HTR-8/SVneo (cell line): ENCODE data around the gene UPK2.
"Not testable (repeated sequence)": the region's sequence is repeated elsewhere in the genome, so short reads cannot be mapped to it uniquely, and the experiment has no call there.

Experiments used
- DNase-seq: peaks from one replicate; pipeline ENCODE4 v3.0.0; 2011; ENCODE audit warnings: low spot score, mixed read lengths; ENCODE audit not compliant: insufficient read length
- FAIRE-seq: peaks from 2 replicates; lab custom pipeline; 2011; peaks lifted over from hg19 to GRCh38; lab: Jason Lieb, UNC

The UPK2 gene

GRCh38 chr11:118931571-118931970 lies 24.5 kb upstream of the UPK2 start:
- FAIRE-seq: no peak
- no peak for DNase-seq

DNA sequence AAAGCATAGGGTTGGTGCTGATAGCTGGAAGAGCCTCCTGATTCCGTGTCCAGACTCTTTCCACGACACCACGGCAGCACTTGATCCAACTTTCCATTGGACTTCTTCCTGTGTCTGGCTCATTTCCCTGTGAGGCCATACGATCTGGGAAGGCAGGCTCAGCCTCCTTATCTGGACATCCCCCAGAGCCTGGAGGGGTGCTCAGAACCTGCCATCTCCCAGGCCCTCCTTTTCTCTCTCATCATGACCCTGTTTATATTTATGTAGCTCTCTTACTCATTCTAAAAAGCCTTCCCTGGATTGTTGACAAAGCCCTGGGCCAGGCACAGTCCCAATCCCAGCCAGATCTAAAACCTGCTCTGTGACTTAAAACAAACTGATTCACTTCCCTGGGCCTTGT lies 22.6 kb upstream of the UPK2 start:
- no peak for DNase-seq
- FAIRE-seq: no peak

GRCh38 chr11:118935376-118935775 lies 20.7 kb upstream of the UPK2 start:
- DNase-seq (no peak), FAIRE-seq (no peak)

- DNase-seq (no peak), FAIRE-seq (peak; percentile 85)
Observed at GRCh38 chr11:118938491-118939403, 17.4 kb upstream of the UPK2 start.

GRCh38 chr11:118939404-118939915 lies 16.6 kb upstream of the UPK2 start:
- DNase-seq (no peak), FAIRE-seq (no peak)

DNA sequence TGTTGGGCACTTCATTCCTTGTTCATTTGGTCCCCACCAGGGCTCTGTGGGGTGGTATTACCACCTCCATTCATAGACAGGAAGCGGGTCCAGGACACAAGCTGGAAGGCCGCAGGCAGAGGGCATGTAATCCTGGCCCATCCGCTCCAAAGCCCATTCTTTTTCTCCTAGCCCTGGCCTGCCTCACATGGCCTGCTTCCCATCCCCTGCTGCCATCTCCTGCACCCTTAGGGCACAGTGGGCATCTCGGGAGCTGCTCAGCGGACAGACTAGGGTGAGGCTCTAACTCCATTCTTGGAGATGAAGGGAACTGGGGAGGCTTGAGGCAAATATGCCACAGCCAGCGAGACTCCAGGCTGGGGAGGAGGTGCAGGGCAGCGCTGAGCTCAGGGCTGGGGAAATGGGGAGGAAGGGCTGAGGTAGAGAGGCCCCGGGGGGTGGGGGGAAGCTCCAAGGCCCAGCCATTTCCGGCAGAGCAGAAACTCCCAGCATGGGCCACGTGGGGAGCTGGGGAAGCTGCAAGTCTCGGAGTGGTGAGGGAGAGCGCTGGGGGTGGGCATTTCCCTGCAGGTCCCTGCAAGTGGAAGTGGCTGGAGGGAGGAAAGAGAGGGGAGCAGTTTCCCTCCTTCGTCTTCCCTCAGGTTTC lies 16.0 kb upstream of the UPK2 start:
- DNase-seq (no peak), FAIRE-seq (no peak)

- DNase-seq: no peak
- no peak for FAIRE-seq
Observed at GRCh38 chr11:118947091-118947490, 9.0 kb upstream of the UPK2 start.

- no peak for DNase-seq
- no peak for FAIRE-seq
Observed at GRCh38 chr11:118948000-118948399, 8.1 kb upstream of the UPK2 start.

DNA sequence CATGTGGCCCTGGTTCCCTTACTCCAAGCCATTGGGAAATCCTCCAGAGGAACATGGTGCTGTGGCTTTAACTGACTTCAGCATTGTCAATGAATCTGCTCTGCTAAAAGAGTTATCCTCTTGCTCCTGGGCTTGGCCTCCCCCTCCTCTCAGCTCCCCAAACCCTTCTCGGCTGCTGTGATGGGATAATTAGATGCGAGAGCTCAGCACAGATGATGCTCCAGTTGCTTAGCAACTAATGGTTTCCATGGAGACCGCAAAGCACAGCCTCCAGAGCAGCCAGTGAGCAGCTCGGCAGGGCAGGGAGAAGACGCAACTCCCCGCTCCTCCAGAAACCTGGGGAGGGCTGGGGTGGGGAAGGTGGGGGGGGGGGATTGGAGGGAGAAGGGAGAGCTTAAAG lies 2.8 kb upstream of the UPK2 start:
- FAIRE-seq: no peak
- no peak for DNase-seq

- not testable (repeated sequence) for DNase-seq, FAIRE-seq
Observed at GRCh38 chr11:118953976-118954375, 2.1 kb upstream of the UPK2 start.

DNA sequence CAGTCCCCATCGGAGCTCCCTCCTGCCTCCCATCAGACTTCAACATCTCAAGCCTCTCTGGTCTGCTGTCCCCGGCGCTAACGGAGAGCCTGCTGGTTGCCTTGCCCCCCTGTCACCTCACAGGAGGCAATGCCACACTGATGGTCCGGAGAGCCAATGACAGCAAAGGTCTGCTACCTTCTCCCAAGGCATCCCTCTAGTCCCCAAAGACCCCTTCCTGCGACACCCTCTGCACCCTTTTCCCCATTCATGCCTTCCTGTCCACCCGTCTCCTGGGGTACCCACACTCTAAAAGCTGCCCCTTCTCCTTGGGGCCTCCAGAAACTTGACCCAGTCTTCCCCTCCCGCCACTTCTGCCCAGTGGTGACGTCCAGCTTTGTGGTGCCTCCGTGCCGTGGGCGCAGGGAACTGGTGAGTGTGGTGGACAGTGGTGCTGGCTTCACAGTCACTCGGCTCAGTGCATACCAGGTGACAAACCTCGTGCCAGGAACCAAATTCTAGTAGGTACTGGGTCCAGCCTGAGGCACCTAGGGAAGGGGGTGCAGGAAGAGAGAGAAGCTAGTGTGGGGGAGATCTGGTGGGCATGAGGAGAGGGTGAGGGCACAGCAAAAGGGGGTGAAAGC lies 860 bp downstream of the UPK2 start:
- no peak for DNase-seq
- FAIRE-seq: no peak

GRCh38 chr11:118957549-118957948 lies 1.5 kb downstream of the UPK2 start:
- DNase-seq: no peak

DNA sequence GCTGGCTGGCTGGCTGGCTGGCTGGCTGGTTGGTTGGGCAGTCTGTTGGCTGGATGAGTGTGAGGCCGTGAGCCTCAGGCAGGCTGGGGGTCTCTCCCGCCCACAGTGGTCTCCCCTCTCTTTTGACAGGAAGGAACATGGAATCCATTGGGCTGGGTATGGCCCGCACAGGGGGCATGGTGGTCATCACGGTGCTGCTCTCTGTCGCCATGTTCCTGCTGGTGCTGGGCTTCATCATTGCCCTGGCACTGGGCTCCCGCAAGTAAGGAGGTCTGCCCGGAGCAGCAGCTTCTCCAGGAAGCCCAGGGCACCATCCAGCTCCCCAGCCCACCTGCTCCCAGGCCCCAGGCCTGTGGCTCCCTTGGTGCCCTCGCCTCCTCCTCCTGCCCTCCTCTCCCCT lies 1.9 kb downstream of the UPK2 start:
- FAIRE-seq (no peak), DNase-seq (no peak)

More at GRCh38 chr11:118957549-118957948, 1.5 kb downstream of the UPK2 start:
- no peak for FAIRE-seq

GRCh38 chr11:118958577-118958976 lies 2.5 kb downstream of the UPK2 start:
- no peak for DNase-seq
- no peak for FAIRE-seq

- DNase-seq: no peak
- no peak for FAIRE-seq
Observed at GRCh38 chr11:118961189-118961588, 5.1 kb downstream of the UPK2 start.

DNA sequence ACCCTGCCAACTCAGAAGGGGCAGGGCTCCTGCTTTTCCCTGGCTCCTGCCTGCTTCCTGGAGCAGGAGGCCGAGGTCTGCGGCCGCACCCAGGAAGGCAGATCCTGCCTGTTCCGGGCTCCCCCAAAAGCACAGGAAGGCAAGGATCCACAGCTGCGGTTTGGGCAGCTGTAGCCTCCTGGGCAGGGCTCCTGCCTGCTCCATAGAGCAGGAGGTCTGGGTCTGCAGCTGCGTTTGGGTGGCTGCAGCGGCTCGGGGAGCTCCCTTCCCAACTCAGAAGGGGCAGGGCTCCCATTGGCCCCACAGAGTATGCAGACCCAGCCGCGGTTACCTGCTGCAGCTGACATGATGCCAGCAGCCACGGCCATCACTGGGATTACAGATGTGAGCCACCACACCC lies 5.5 kb downstream of the UPK2 start:
- no peak for DNase-seq
- no peak for FAIRE-seq

DNA sequence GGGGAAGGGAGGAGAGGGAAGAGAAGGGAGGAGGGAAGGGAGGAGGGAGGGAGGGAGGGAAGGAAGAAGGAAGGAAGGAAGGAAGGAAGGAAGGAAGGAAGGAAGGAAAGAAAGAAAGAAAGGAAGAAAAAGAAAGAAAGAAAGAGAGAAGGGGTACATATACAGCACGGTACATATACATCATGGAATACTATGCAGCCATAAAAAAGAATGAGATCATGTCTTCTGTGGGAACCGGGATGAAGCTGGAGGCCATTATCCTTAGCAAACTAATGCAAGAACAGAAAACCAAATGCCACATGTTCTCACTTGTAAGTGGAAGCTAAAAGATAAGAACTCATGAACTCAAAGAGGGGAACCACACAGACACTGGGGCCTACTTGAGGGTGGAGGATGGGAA lies 13.4 kb downstream of the UPK2 start:
- FAIRE-seq, DNase-seq: not testable (repeated sequence)

- no peak for DNase-seq
- no peak for FAIRE-seq
Observed at GRCh38 chr11:118971646-118972045, 15.5 kb downstream of the UPK2 start, which contains the start of gene FOXR1. Gene FOXR1, plus strand, starts transcription at chr11:118971761. Its CDS starts 171 bp downstream, at chr11:118971932.

- DNase-seq (no peak), FAIRE-seq (no peak)
Observed at GRCh38 chr11:118973985-118974384, 17.9 kb downstream of the UPK2 start.

DNA sequence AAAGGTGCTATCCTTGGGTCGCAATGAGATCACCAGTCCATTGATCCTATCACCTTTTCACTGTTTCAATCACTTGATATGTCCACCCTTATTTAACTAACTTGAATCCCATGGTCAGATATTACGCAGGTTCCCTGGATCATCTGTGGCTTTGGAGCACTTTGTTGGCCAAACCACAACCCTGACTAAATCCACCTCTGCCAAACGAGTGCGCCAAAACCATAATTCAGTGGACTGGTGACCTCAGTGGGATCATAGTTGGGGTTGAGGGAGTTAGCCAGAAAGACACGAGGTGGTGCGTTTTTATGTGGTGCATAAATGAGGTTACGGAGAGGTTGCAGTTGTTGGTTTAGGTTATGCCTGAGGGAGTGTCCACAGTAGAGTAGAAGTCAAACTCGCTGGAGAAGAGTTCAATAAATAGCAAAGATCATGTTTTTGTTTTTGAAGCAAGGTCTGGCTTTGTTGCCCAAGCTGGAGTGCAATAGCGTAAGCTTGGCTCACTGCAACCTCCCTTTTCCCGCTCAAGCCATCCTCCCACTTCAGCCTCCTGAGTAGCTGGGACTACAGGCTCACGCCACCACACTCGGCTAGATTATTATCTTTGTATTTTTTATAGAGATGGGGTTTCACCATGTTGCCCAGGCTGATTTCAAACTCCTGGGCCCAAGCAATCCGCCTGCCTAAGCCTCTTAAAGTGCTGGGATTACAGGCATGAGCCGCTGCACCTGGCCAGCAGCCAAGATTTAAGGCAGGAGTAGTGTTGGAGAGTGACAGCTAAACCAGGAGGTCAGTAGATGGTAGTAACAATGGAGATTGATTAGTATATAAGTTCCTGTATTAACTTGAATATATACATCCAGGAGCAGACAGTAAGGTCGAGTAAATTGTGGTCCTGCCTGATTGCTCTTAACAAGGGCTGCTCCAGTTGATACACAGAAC lies 19.9 kb downstream of the UPK2 start:
- FAIRE-seq (peak; percentile 23), DNase-seq (no peak)
